HEK293T (cell line): ENCODE results near the gene RCSD1.

Experiments used
- CTCF ChIA-PET: fragments of 350-600 bp; formaldehyde crosslinking; extraction: SDS; loops from one replicate; lab custom pipeline; 2021; ENCODE audit warnings: antibody characterized with exemption, inconsistent platforms; lab: Yijun Ruan, JAX
- POLR2A ChIA-PET: fragments of 350-600 bp; formaldehyde crosslinking; extraction: SDS; loops from one replicate; lab custom pipeline; 2020; ENCODE audit warnings: antibody characterized with exemption, inconsistent platforms; lab: Yijun Ruan, JAX
- DNase-seq: peaks from one replicate; pipeline ENCODE4 v3.0.0; 2012; ENCODE audit warnings: mixed read lengths; ENCODE audit errors: extremely low spot score
- ARNT ChIP-seq: fragments of 450-650 bp; IDR thresholded peaks from 2 replicates; pipeline ENCODE4 v1.6.1; 2017; ENCODE audit warnings: mild to moderate bottlenecking
- BHLHE40 ChIP-seq: fragments of 450-650 bp; IDR thresholded peaks from 2 replicates; pipeline ENCODE4 v1.6.1; 2016; ENCODE audit warnings: mild to moderate bottlenecking, moderate library complexity, borderline replicate concordance
- CTBP1 ChIP-seq: fragments of 450-650 bp; IDR thresholded peaks from 2 replicates; pipeline ENCODE4 v1.6.1; 2016; ENCODE audit warnings: borderline replicate concordance
- ELF4 ChIP-seq: fragments of 450-650 bp; IDR thresholded peaks from 2 replicates; pipeline ENCODE4 v1.6.1; 2017; ENCODE audit warnings: antibody characterized with exemption
- FOXA1 ChIP-seq: fragments of 450-650 bp; IDR thresholded peaks from 2 replicates; pipeline ENCODE4 v1.6.1; 2016; ENCODE audit warnings: mild to moderate bottlenecking
- FOXK2 ChIP-seq: fragments of 450-650 bp; IDR thresholded peaks from 2 replicates; pipeline ENCODE4 v1.6.1; 2016; ENCODE audit warnings: mild to moderate bottlenecking
- FOXM1 ChIP-seq: fragments of 450-650 bp; IDR thresholded peaks from 2 replicates; pipeline ENCODE4 v1.6.1; 2017; ENCODE audit warnings: mild to moderate bottlenecking, borderline replicate concordance
- HDGF ChIP-seq: fragments of 450-650 bp; IDR thresholded peaks from 2 replicates; pipeline ENCODE4 v1.6.1; 2017; ENCODE audit warnings: antibody characterized with exemption, borderline replicate concordance
- L3MBTL2 ChIP-seq: fragments of 450-650 bp; conservative IDR thresholded peaks from 2 replicates; pipeline ENCODE4 v1.6.1; 2016; ENCODE audit warnings: mild to moderate bottlenecking
- LEF1 ChIP-seq: fragments of 450-650 bp; IDR thresholded peaks from 2 replicates; pipeline ENCODE4 v1.6.1; 2017; ENCODE audit warnings: mild to moderate bottlenecking, borderline replicate concordance
- NFRKB ChIP-seq: fragments of 450-650 bp; IDR thresholded peaks from 2 replicates; pipeline ENCODE4 v1.6.1; 2016; ENCODE audit warnings: mild to moderate bottlenecking, moderate library complexity
- PKNOX1 ChIP-seq: fragments of 450-650 bp; IDR thresholded peaks from 2 replicates; pipeline ENCODE4 v1.6.1; 2016
- SP1 ChIP-seq: fragments of 450-650 bp; IDR thresholded peaks from 2 replicates; pipeline ENCODE4 v1.6.1; 2017
- SUZ12 ChIP-seq: fragments of 450-650 bp; IDR thresholded peaks from 2 replicates; pipeline ENCODE4 v1.6.1; 2016; ENCODE audit warnings: mild to moderate bottlenecking
- TARDBP ChIP-seq: fragments of 450-650 bp; IDR thresholded peaks from 2 replicates; pipeline ENCODE4 v1.6.1; 2016
- ZNF384 ChIP-seq: fragments of 450-650 bp; IDR thresholded peaks from 2 replicates; pipeline ENCODE4 v1.6.1; 2016

Gene RCSD1

DNA sequence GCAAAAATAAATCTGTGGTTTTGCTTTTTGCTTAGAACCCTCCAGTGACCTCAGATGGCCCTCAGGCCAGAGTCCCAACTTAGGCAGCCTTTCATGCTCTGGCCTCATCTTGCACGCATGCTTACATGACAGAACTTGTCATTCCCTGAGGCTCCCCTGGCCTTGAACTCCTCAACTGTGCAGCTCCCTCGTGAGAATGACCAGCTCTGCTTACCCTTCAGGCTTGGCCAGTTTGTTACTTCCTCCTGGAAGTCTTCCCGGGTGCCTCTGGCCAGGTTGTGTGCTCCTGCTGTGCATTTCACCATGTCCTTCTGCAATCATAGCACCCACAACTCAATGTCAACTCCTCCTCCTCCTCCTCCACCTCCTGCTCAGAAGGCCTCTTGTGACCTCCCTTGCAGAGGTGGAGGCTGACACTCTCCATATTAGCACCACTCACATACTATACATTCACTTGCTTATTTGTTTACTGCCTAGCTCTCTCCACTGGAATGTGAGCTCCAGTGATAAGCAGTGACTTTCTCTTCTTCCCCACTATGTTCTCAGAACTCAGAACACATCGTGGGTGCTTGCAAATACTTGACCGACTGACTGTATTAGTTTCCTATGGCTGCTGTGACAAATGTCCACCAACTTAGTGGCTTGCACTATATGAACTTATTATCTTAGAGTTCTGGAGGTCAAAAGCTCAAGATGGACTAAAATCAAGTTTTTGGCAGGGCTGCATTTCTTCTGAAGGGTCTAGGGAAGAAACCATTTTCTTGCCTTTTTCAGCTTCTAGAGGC is 41.9 kb downstream of the RCSD1 start:
- CTCF ChIA-PET = no interaction called here
- POLR2A ChIA-PET = no interaction called here
- TF ChIP-seq BHLHE40 = no peak
- TF ChIP-seq ELF4 = no peak
- TF ChIP-seq L3MBTL2 = no peak
- no peak for TF ChIP-seq ARNT
- TF ChIP-seq NFRKB = no peak
- no peak for TF ChIP-seq TARDBP
- TF ChIP-seq SUZ12 = no peak
- TF ChIP-seq FOXM1 = no peak
- no peak for TF ChIP-seq CTBP1
- no peak for TF ChIP-seq FOXK2
- TF ChIP-seq LEF1 = no peak
- no peak for TF ChIP-seq SP1
- no peak for TF ChIP-seq PKNOX1
- TF ChIP-seq FOXA1 = no peak
- no peak for TF ChIP-seq ZNF384
- no peak for TF ChIP-seq HDGF
- no peak for DNase-seq

- ChIA-PET POLR2A (no interaction called here), CTCF (no interaction called here)
- no peak for DNase-seq
- TF ChIP-seq FOXA1 (no peak), SP1 (no peak), L3MBTL2 (no peak), TARDBP (no peak), ELF4 (no peak), FOXM1 (no peak), FOXK2 (no peak), ARNT (no peak), BHLHE40 (no peak), LEF1 (no peak), SUZ12 (no peak), HDGF (no peak), PKNOX1 (no peak), ZNF384 (no peak), NFRKB (no peak), CTBP1 (no peak)
These were observed 42.8 kb downstream of the RCSD1 start for GRCh38 chr1:167672831-167673230.

GRCh38 chr1:167673265-167673664 is 43.2 kb downstream of the RCSD1 start:
- ChIA-PET CTCF (no interaction called here), POLR2A (interaction anchor here (1.1 kb wide), 1 partner anchor 120 kb away, joined by 3 read pairs; the partner anchor contains the start of gene CREG1)
- no peak for TF ChIP-seq FOXK2
- no peak for TF ChIP-seq LEF1
- no peak for TF ChIP-seq SP1
- no peak for TF ChIP-seq NFRKB
- no peak for TF ChIP-seq SUZ12
- TF ChIP-seq TARDBP = no peak
- TF ChIP-seq FOXA1 = no peak
- TF ChIP-seq FOXM1 = no peak
- no peak for TF ChIP-seq CTBP1
- no peak for TF ChIP-seq L3MBTL2
- TF ChIP-seq ARNT = no peak
- no peak for TF ChIP-seq ELF4
- no peak for TF ChIP-seq BHLHE40
- DNase-seq = no peak

- POLR2A ChIA-PET = interaction anchor here (1.1 kb wide), 1 partner anchor 120 kb away, joined by 3 read pairs; the partner anchor contains the start of gene CREG1
- no peak for DNase-seq
- no peak for TF ChIP-seq FOXA1
- no peak for TF ChIP-seq L3MBTL2
- no peak for TF ChIP-seq LEF1
- no peak for TF ChIP-seq ELF4
- no peak for TF ChIP-seq FOXM1
- CTCF ChIA-PET = no interaction called here
These were observed 44.1 kb downstream of the RCSD1 start for GRCh38 chr1:167674156-167674555.

- CTCF ChIA-PET = interaction anchor here (0.6 to 1.0 kb wide), 2 partner anchors 16 to 680 kb away, joined by 3 read pairs; no protein-coding TSS in a partner anchor
- TF ChIP-seq LEF1 (no peak), HDGF (no peak), SP1 (no peak), NFRKB (no peak), ZNF384 (no peak), SUZ12 (no peak)
- no peak for DNase-seq
- POLR2A ChIA-PET = interaction anchor here (1.2 kb wide), 1 partner anchor 122 kb away, joined by 3 read pairs; the partner anchor contains the start of gene CREG1
These were observed 45.4 kb downstream of the RCSD1 start for GRCh38 chr1:167675440-167675839.

- POLR2A ChIA-PET = interaction anchor here (1.2 kb wide), 1 partner anchor 123 kb away, joined by 3 read pairs; the partner anchor contains the start of gene CREG1
- TF ChIP-seq FOXK2 (no peak), PKNOX1 (no peak), SUZ12 (no peak), HDGF (no peak), FOXA1 (no peak), SP1 (no peak), BHLHE40 (no peak), ZNF384 (no peak), TARDBP (no peak), ELF4 (no peak), NFRKB (no peak), CTBP1 (no peak)
- DNase-seq = no peak
- CTCF ChIA-PET = interaction anchor here (1.0 kb wide), 1 partner anchor 16 kb away, joined by 3 read pairs; no protein-coding TSS in a partner anchor
These were observed 46.3 kb downstream of the RCSD1 start for GRCh38 chr1:167676205-167676915.
